Measurements from ENCODE around the gene FCHSD2. TPM values are rescaled to one million over a fixed set of nuclear protein-coding genes. Genes with fewer than 3 reads are reported as not detected.

FCHSD2 gene
- total RNA-seq, 1 donor from 2014 or later: 16.3 TPM

DNA sequence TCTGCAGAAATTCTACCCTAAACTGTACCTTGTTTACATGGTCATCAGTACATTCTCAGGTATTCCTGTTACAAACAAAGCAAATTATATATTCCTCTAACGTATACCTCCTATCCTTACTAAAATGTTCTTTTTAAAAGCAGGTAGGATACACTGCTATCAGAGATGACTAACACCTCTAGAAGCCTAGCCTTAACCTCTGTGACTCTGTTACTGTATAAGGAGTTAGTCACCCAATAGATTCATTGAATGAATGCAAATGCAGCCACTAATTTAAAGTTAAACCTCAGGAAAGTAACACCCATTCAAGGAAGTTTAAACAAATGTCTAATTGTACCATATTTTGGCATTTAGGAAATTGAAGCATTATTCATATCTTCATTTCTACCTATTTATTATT lies 82.2 kb downstream of the FCHSD2 start:
- intact Hi-C loops (cut with DNase I): no loop called here
- Histone ChIP-seq H3K27me3 (no peaks in the 10 kb centered on the region), H3K36me3 (no peaks in the 10 kb centered on the region), H3K4me3 (no peak overlapping the region), H3K9me3 (no peaks in the 10 kb centered on the region), H3K27ac (no peak overlapping the region), H3K4me1 (peaks cover 0 to 13% of the 10 kb centered on the region in 2 donors)
- TF ChIP-seq, protein P1, sequence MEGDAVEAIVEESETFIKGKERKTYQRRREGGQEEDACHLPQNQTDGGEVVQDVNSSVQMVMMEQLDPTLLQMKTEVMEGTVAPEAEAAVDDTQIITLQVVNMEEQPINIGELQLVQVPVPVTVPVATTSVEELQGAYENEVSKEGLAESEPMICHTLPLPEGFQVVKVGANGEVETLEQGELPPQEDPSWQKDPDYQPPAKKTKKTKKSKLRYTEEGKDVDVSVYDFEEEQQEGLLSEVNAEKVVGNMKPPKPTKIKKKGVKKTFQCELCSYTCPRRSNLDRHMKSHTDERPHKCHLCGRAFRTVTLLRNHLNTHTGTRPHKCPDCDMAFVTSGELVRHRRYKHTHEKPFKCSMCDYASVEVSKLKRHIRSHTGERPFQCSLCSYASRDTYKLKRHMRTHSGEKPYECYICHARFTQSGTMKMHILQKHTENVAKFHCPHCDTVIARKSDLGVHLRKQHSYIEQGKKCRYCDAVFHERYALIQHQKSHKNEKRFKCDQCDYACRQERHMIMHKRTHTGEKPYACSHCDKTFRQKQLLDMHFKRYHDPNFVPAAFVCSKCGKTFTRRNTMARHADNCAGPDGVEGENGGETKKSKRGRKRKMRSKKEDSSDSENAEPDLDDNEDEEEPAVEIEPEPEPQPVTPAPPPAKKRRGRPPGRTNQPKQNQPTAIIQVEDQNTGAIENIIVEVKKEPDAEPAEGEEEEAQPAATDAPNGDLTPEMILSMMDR (IDR thresholded peaks at IDR 0.05): no peak
- no peak for DNase-seq (ENCODE audit: low spot score in 2 of 2)

DNA sequence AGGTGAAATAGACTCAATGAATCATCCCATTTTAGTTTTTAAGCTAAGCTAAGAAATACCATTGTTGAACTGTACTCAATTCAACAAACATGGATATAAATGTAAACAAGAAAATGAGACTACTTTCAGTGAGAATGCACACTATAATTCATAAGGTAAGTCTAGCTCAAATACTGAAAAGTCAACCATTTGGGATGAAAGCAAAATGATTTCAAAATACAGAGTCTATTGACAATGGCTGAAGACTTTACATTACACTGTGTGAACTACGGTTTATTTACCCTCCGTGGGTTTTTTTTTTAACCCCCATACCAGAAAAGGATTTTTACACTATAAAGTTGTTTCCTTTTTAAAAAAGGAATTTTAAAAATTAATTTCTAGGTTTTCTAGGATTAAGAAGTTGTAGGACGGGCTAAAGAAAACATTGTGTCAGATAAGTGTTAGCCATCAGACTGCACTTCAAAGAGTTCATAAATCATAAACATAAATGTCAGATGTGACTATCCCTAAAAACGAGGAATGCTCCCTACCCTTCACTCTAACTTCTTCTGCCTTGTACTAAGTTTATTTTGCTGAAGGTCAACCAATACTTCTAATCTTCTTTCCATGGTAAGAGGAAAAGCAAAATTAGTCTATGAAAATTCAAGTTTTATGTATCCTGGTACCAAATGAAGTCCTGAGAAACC lies 83.0 kb downstream of the FCHSD2 start:
- Histone ChIP-seq H3K4me1 (peaks cover 0 to 12% of the 10 kb centered on the region in 2 donors), H3K36me3 (no peaks in the 10 kb centered on the region), H3K9me3 (no peaks in the 10 kb centered on the region), H3K27ac (no peak overlapping the region), H3K27me3 (no peaks in the 10 kb centered on the region), H3K4me3 (no peak overlapping the region)
- no peak for DNase-seq (ENCODE audit: low spot score in 2 of 2)
- TF ChIP-seq, protein P1 (IDR thresholded peaks at IDR 0.05): no peak
- intact Hi-C loops (cut with DNase I): no loop called here

DNA sequence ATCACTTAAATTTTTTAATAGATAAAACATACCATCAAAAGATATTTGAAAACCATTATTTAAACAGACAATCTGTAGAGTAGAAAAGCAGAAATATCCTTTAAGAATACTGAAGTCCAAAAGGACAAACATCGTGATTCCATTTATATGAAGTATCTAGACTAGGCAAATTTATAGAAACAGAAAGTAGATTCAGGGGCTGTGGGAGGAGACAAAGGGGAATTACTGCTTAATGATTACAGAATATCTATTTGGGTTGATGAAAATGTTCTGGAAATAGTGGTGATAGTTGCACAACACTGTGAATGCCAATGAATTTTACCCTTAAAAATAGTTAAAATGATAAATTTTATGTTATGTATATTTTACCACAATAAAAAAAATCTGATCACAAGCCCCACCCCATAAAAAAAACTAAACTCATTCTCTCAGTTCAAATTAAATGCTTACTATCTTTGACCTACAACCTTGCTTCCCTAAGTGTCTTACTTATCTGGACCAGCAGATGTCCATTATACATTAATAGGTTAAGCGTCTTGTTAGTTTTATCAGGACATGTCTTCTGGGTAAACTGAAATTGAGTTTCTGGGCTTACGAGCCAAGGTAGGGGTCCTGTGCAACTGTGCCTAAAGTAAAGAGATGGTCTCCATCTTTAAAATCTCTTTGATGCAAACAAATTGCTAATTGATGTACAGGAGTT lies 86.3 kb downstream of the FCHSD2 start:
- intact Hi-C loops (cut with DNase I): no loop called here
- TF ChIP-seq, protein P1 (IDR thresholded peaks at IDR 0.05): no peak
- H3K27me3 ChIP-seq: no peaks in the 10 kb centered on the region
- H3K4me3 ChIP-seq: no peak overlapping the region
- H3K27ac ChIP-seq: no peak overlapping the region
- DNase-seq (ENCODE audit: low spot score in 2 of 2): no peak
- peaks cover 0 to 10% of the 10 kb centered on the region in 2 donors for H3K4me1 ChIP-seq
- H3K36me3 ChIP-seq: no peaks in the 10 kb centered on the region
- no peaks in the 10 kb centered on the region for H3K9me3 ChIP-seq

DNA sequence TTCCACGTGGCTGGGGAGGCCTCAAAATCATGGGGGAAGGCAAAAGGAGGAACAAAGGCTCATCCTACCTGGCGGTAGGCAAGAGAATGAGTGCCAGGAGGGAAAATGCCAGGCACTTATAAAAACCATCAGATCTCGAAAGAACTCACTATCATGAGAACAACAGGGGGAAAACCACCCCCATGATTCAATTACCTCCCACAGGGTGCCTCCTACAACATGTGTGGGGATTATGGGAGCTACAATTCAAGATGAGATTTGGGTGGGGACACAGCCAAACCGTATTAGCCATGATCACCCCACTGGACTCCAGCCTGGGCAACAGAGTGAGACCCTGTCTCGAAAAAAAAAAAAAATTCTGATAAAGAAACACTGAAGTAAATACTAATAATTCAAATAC lies 87.1 kb downstream of the FCHSD2 start:
- TF ChIP-seq, protein P1 (IDR thresholded peaks at IDR 0.05): no peak
- Histone ChIP-seq H3K27me3 (no peaks in the 10 kb centered on the region), H3K9me3 (no peaks in the 10 kb centered on the region), H3K27ac (no peak overlapping the region), H3K4me1 (peaks cover 0 to 10% of the 10 kb centered on the region in 2 donors), H3K36me3 (no peaks in the 10 kb centered on the region), H3K4me3 (no peak overlapping the region)
- intact Hi-C loops (cut with DNase I): no loop called here
- DNase-seq (ENCODE audit: low spot score in 2 of 2): no peak

DNA sequence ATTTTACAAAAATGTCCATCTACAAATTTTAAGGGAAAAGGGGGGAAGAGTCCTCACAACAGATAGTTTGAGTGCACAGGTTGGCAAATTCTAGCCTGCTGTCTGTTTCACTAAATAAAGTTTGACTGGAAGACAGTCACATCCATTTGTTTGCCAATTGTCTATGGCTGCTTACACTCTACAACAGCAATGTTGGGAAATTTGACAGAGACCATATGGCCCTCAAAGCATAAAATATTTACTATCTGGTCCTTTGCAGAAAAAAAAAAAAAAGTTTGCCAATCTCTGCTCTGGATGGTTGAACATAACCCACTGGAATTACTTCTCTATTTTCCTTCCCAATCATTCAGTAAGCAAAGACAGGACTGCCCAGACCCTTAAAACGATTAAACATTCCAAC lies 88.2 kb downstream of the FCHSD2 start:
- DNase-seq (ENCODE audit: low spot score in 2 of 2): no peak
- Histone ChIP-seq H3K27ac (no peak overlapping the region), H3K4me3 (no peak overlapping the region), H3K4me1 (peaks cover 0 to 3% of the 10 kb centered on the region in 2 donors), H3K27me3 (no peaks in the 10 kb centered on the region), H3K36me3 (no peaks in the 10 kb centered on the region), H3K9me3 (no peaks in the 10 kb centered on the region)
- TF ChIP-seq, protein P1 (IDR thresholded peaks at IDR 0.05): no peak
- intact Hi-C loops (cut with DNase I): no loop called here
